ENCODE results near the gene POLRMT. TPM values are rescaled to one million over a fixed set of nuclear protein-coding genes. Genes with fewer than 3 reads are reported as not detected.

The POLRMT gene
- total and polyA plus RNA-seq, 2 experiments from 2014 or later, result 103 to 121 TPM

DNA sequence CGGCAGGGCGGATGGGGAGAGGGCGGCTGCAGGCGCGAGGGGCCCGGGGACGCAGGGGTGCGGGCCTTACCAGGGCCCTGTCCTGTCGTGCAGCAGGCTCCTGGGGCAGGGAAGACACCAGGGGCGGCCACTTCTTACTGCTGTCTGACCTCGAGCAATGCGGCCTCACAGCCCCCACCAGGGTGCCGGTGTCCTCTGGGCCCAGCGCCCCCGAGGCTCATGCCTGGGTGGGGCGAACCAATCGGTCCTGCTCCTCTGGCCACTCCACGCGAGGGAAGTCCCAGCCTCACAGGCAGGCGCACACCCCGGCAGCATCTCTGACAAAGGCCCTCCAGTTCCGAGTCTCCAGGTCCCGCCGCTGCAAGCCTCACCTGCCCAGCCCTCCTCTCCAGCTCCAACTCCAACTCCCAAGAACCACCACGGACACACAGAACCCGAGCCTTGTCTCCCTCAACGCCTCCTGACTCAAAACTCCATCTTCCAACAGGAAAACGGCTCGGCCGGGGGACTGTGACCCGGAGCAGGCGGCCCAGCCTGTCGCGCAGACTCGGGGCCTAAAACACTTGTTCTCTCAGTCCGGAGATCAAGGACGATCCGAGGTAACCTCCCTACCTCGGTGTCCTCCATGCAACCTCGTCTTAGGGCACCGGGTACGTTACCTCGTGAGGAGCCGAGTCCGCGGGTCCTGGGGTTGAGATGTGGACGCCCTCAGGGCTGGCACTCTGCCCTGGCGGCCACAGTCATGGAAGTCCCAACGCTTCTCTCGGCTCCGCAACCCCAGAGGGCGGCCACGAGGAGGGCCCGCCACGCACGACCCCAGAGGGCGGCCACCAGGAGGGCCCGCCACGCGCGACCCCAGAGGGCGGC lies 12.8 kb upstream of the POLRMT start:
- H3K27me3 ChIP-seq, result no peaks in the 10 kb centered on the region
- no peak overlapping the region for H3K27ac ChIP-seq
- H3K4me1 ChIP-seq (ENCODE audit: low read depth), result no peaks in the 10 kb centered on the region
- H3K36me3 ChIP-seq, result peaks cover 20% of the 10 kb centered on the region
- no peak overlapping the region for H3K4me3 ChIP-seq
- H3K9me3 ChIP-seq (ENCODE audit: low read depth), result no peaks in the 10 kb centered on the region
- DNase-seq (ENCODE audit: low read depth in 1 of 2, low spot score in 1 of 2), result no peak
- TF ChIP-seq, protein P1, sequence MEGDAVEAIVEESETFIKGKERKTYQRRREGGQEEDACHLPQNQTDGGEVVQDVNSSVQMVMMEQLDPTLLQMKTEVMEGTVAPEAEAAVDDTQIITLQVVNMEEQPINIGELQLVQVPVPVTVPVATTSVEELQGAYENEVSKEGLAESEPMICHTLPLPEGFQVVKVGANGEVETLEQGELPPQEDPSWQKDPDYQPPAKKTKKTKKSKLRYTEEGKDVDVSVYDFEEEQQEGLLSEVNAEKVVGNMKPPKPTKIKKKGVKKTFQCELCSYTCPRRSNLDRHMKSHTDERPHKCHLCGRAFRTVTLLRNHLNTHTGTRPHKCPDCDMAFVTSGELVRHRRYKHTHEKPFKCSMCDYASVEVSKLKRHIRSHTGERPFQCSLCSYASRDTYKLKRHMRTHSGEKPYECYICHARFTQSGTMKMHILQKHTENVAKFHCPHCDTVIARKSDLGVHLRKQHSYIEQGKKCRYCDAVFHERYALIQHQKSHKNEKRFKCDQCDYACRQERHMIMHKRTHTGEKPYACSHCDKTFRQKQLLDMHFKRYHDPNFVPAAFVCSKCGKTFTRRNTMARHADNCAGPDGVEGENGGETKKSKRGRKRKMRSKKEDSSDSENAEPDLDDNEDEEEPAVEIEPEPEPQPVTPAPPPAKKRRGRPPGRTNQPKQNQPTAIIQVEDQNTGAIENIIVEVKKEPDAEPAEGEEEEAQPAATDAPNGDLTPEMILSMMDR (IDR thresholded peaks at IDR 0.05; ENCODE audit: low read depth, low read length), result no peak

DNA sequence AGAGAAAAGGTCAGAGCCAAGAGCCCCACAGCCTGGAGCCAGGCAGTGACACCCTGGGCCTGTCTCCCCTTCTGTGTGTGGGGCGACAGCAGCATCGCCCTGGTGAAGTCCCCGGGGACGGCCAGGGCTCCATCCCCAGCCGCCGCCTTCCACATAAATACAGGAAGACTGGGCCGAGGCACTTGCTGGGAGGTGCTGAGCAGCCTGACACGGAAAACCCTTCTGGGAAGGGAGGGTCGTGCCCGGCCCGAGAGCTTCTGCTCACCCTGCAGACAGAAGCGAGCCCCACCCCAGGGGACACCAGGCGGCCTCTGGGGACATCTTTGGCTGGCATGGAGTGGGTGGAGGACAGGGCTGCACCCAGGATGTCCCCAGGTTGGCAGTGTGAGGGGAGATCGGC lies 11.5 kb upstream of the POLRMT start:
- H3K4me1 ChIP-seq (ENCODE audit: low read depth), result no peaks in the 10 kb centered on the region
- H3K27me3 ChIP-seq, result no peaks in the 10 kb centered on the region
- no peak overlapping the region for H3K27ac ChIP-seq
- TF ChIP-seq, protein P1 (IDR thresholded peaks at IDR 0.05; ENCODE audit: low read depth, low read length), result no peak
- no peak for DNase-seq (ENCODE audit: low read depth in 1 of 2, low spot score in 1 of 2)
- no peak overlapping the region for H3K4me3 ChIP-seq
- H3K36me3 ChIP-seq, result peaks cover 20% of the 10 kb centered on the region
- H3K9me3 ChIP-seq (ENCODE audit: low read depth), result no peaks in the 10 kb centered on the region

DNA sequence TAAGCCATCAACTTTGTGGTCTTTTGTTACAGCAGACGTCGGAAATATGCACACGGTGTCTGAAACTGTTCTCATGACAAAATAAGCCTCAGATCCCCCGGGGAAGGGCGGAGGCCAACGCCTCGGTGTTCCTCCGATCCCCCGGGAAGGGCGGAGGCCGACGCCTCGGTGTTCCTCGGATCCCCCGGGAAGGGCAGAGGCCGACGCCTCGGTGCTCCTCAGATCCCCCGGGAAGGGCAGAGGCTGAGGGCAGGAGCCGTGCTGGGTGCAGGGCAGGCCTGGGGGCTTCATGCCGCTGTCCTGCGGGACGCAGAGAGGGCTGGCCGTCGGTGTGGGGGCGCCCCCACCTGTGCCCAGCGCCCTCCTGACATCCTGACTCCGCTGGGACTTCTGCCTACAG lies 11.0 kb upstream of the POLRMT start:
- TF ChIP-seq, protein P1 (IDR thresholded peaks at IDR 0.05; ENCODE audit: low read depth, low read length), result no peak
- Histone ChIP-seq H3K27ac (no peak overlapping the region), H3K36me3 (peaks cover 19% of the 10 kb centered on the region), H3K27me3 (peaks cover under 1% of the 10 kb centered on the region), H3K4me3 (no peak overlapping the region), H3K9me3 (ENCODE audit: low read depth) (no peaks in the 10 kb centered on the region), H3K4me1 (ENCODE audit: low read depth) (no peaks in the 10 kb centered on the region)
- DNase-seq (ENCODE audit: low read depth in 1 of 2, low spot score in 1 of 2), result no peak

DNA sequence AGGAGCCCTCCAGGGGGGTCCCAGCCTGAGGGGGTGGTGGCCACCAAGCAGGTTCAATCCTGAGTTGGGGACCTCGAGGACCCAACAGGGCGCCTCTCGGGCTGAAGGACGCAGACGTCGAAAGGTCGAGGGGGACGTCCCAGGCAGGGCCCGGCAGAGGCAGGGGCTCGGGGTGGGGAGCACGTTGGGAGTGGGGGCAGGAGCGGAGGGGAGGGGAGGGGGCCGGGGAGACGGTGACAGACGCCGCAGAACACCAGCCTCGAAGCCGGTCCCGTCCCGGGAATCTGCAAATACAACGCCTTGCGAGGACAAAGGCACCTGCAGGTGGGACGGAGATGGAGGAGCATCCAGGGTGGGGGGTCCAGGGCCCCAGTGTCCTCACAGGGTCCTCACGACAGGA lies 10.4 kb upstream of the POLRMT start:
- H3K36me3 ChIP-seq, result peaks cover 16% of the 10 kb centered on the region
- TF ChIP-seq, protein P1 (IDR thresholded peaks at IDR 0.05; ENCODE audit: low read depth, low read length), result no peak
- H3K27me3 ChIP-seq, result peaks cover 7% of the 10 kb centered on the region
- no peak for DNase-seq (ENCODE audit: low read depth in 1 of 2, low spot score in 1 of 2)
- no peak overlapping the region for H3K27ac ChIP-seq
- no peak overlapping the region for H3K4me3 ChIP-seq
- H3K4me1 ChIP-seq (ENCODE audit: low read depth), result no peaks in the 10 kb centered on the region
- H3K9me3 ChIP-seq (ENCODE audit: low read depth), result no peaks in the 10 kb centered on the region

DNA sequence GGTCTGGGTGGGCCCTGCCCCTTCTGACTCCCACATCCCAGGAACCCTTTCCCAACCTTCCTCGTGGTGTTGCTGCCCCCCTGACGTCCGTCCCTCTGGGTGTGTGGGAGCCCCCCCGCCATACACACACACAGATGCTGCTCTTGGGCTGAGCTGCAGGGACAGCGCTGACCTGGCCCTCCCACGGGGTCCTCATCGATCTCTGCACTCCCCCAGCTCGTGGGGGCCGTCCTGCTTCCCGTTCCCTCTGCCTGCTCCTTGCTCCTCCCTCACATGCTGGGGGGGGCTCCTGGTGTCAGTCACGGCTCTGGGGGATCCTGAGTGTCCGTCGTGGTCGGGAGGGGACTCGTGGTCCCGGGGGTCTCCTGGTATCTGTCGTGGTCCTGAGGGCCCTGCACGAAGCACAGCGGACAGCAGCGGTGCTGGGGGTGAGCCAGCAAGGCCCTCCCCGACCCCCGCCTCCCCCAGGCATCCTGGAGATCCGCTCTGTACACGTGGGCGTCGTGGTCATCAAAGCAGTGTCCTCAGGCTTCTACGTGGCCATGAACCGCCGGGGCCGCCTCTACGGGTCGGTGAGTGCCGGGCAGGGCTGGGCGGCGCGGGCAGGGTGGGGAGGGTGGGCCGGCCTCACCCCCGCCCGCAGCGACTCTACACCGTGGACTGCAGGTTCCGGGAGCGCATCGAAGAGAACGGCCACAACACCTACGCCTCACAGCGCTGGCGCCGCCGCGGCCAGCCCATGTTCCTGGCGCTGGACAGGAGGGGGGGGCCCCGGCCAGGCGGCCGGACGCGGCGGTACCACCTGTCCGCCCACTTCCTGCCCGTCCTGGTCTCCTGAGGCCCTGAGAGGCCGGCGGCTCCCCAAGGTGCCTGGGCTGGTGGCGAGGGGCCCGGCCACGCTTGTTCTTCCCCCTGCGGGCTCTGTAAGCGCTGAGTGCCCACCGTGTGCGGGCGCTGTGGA lies 9.7 kb upstream of the POLRMT start:
- H3K4me1 ChIP-seq (ENCODE audit: low read depth), result no peaks in the 10 kb centered on the region
- H3K9me3 ChIP-seq (ENCODE audit: low read depth), result no peaks in the 10 kb centered on the region
- DNase-seq (ENCODE audit: low read depth in 1 of 2, low spot score in 1 of 2), result no peak
- no peak overlapping the region for H3K27ac ChIP-seq
- TF ChIP-seq, protein P1 (IDR thresholded peaks at IDR 0.05; ENCODE audit: low read depth, low read length), result no peak
- H3K36me3 ChIP-seq, result peaks cover 11% of the 10 kb centered on the region
- no peak overlapping the region for H3K4me3 ChIP-seq
- H3K27me3 ChIP-seq, result peaks cover 14% of the 10 kb centered on the region
